GM18907 (cell line): Measurements from ENCODE around the gene ARHGDIA.

Experiments
- ATAC-seq: cut with Tn5 transposase; IDR thresholded peaks from one replicate; pipeline ENCODE4 v1.9.1; 2021; ENCODE audit warnings: mild to moderate bottlenecking, moderate library complexity; ENCODE audit not compliant: unreplicated experiment

The ARHGDIA gene

DNA sequence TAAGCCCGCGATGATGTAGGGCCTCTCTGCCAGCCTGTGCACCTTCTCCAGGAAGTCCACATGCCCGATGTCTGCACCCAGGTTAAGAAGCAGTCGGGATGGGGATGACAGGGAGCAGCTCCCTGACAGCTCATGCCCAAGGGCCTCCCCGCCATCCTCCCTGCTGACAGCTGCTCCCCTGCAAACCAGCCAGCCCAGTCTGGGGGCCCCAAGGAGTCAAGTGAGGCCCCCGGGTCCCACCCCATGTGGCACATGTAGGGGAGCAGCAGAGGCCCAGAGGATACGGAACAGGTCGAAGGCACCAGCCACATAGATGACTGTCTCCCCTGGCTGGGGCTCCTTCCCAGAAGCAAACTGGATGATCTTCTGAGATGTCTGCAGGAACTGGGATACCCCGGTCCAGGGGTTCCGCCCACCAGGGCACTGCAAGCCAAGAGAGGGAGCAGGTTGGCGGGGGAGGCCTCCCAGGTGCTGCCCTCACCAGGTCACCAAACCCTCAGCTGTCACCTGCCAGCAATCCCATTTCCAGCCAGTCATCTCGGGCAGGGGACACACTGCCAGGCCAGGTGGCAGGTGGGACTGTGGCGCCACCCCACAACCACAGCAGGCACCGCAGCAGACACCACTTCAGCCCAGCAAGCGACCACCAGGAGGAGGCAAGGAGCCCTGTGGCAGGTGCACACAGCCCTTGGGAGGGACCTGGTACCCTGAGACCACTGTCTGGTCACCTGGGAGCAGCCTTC is 35.5 kb upstream of the ARHGDIA start:
- no peak for ATAC-seq

DNA sequence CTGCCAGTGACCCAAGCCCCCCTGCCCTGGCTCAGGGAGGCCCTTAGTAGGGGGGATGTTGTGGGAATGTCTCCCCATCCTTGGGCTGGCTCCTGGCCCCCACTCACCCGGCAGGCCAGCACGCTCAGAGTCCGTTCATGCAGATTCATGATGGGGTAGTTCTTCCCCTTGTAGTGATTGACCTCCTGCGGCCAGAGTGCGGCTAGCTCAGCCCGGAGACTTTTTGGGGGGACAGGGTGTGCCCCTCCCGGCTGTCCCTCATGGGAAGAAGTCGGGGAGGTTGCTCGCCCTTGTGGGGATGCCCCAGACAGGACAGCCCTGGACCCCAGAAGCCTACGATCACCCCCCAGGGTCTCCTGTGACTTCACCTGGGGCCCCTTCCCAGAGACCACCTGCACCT is 34.9 kb upstream of the ARHGDIA start:
- ATAC-seq = no peak

DNA sequence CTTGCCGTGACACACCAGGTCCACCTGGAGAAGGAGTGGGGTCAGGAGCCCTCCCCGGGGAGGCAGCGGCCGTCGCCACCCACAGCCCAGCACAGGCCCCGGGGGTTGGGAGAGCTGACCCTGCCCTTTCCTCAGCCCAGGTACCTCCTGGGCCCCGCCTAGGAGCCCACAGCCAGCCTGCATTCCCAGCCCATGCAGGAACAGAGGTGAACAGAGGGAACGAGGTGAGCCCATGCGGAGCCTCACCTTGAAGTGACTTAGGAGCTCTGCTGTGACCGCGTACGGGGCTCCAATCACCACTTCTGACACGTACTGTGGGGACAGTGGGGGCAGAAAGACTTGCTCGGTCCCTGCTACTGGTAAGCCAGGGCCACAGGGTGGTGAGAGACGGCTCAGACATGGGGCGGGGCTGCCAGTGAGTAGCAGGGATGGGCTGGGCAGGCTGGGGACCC is 34.3 kb upstream of the ARHGDIA start:
- ATAC-seq = no peak

- no peak for ATAC-seq
These were observed 33.7 kb upstream of the ARHGDIA start for GRCh38 chr17:81904600-81905423.

- ATAC-seq = no peak
These were observed 32.9 kb upstream of the ARHGDIA start for GRCh38 chr17:81903896-81904599.

- ATAC-seq = no peak
These were observed 32.3 kb upstream of the ARHGDIA start for GRCh38 chr17:81903415-81903831.

GRCh38 chr17:81902653-81903414 is 31.7 kb upstream of the ARHGDIA start:
- no peak for ATAC-seq

GRCh38 chr17:81902023-81902652 is 31.0 kb upstream of the ARHGDIA start, which contains the start of gene NPB:
TSS of gene NPB (plus strand) at chr17:81902238. CDS start at chr17:81902278, 40 bp downstream.
- ATAC-seq = no peak

- ATAC-seq = no peak
These were observed 30.3 kb upstream of the ARHGDIA start for GRCh38 chr17:81901167-81902022.

GRCh38 chr17:81900181-81900820 is 29.2 kb upstream of the ARHGDIA start:
- no peak for ATAC-seq

GRCh38 chr17:81899514-81900166 is 28.5 kb upstream of the ARHGDIA start:
- no peak for ATAC-seq

- no peak for ATAC-seq
These were observed 27.7 kb upstream of the ARHGDIA start for GRCh38 chr17:81898885-81899284.

DNA sequence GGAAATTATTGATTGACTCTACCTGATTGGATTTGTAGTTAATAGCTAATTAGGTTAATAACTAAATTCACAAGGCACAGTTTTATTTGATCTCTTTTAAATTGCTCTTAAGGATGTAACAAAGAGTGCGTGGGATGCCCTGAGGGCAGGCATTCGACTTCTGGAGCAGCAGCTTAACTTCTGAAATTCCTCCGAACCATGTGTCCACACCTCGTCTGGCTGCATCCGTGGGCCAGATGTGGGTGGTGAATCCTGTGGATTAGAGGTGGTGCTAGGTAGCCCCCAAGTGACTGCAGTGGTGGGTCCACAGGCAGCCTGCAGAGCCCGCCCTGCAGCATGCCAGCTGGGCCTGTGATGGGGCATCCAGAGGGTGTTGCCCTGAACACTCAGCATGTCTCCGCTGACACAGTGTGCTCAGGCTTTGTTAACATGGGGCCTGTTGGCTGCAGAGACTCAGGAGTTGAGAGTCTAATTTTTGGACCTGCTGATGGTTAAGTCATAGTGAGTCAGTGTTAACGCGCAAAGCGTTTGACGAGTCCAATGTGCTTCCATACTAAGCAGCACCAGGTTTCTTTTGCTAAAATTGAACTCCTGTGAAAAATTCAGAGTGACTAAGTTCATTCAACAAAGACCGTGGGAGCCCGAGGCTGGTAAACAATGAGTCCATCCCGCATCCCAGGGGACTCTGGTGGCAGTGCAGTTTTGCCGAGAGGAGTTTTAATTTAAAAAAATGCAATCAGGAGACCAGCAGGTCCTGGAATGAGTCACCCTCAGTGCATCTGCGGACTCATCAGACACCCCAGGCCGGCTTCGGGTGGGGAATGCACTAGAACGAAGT is 27.1 kb upstream of the ARHGDIA start:
- ATAC-seq = no peak

- no peak for ATAC-seq
These were observed 24.3 kb upstream of the ARHGDIA start for GRCh38 chr17:81895400-81895799.

GRCh38 chr17:81891303-81891552 is 20.1 kb upstream of the ARHGDIA start:
- ATAC-seq = no peak

- peak; percentile 27 for ATAC-seq
These were observed 19.5 kb upstream of the ARHGDIA start for GRCh38 chr17:81890447-81891302.

- no peak for ATAC-seq
These were observed 18.5 kb upstream of the ARHGDIA start for GRCh38 chr17:81889602-81890001.
